ENCODE results near the gene SCN1A.
"Not testable (repeated sequence)": the region's sequence is repeated elsewhere in the genome, so short reads cannot be mapped to it uniquely, and the experiment has no call there.

Gene SCN1A

GRCh38 chr2:165990846-165991245 lies 137.0 kb downstream of the SCN1A start:
- ChIA-PET POLR2A (ENCODE audit: low non-redundant PET) (no interaction called here), CTCF (no interaction called here)
- no peak for DNase-seq (ENCODE audit: low spot score)
- H3K27ac ChIP-seq, result no peak overlapping the region
- no peak for TF ChIP-seq CTCF (conservative IDR thresholded peaks at IDR 0.05; ENCODE audit: low read depth)

GRCh38 chr2:165989851-165990250 lies 138.0 kb downstream of the SCN1A start:
- CTCF ChIA-PET, result no interaction called here

GRCh38 chr2:165985120-165985519 lies 142.7 kb downstream of the SCN1A start:
- no peak for DNase-seq (ENCODE audit: low spot score)
- no peak for TF ChIP-seq CTCF (conservative IDR thresholded peaks at IDR 0.05; ENCODE audit: low read depth)
- ChIA-PET CTCF (no interaction called here), POLR2A (ENCODE audit: low non-redundant PET) (no interaction called here)
- no peak overlapping the region for H3K27ac ChIP-seq

More at GRCh38 chr2:165989851-165990250, 138.0 kb downstream of the SCN1A start:
- no peak for DNase-seq (ENCODE audit: low spot score)
- no peak overlapping the region for H3K27ac ChIP-seq
- no peak for TF ChIP-seq CTCF (conservative IDR thresholded peaks at IDR 0.05; ENCODE audit: low read depth)
- POLR2A ChIA-PET (ENCODE audit: low non-redundant PET), result no interaction called here

GRCh38 chr2:165972161-165972560 lies 155.7 kb downstream of the SCN1A start:
- DNase-seq (ENCODE audit: low spot score); H3K27ac ChIP-seq; POLR2A ChIA-PET (ENCODE audit: low non-redundant PET); CTCF ChIA-PET: not testable (repeated sequence)

- H3K27ac ChIP-seq, result no peak overlapping the region
- no peak for TF ChIP-seq CTCF (conservative IDR thresholded peaks at IDR 0.05; ENCODE audit: low read depth)
- no peak for DNase-seq (ENCODE audit: low spot score)
- ChIA-PET CTCF (interaction anchor here (1.0 kb wide), 1 partner anchor 17 kb away, joined by 3 read pairs; the partner anchor contains the start of gene TTC21B), POLR2A (ENCODE audit: low non-redundant PET) (no interaction called here)
Observed at GRCh38 chr2:165970663-165971062, 157.2 kb downstream of the SCN1A start.

GRCh38 chr2:165969227-165969626 lies 158.6 kb downstream of the SCN1A start:
- no peak for DNase-seq (ENCODE audit: low spot score)
- TF ChIP-seq CTCF (conservative IDR thresholded peaks at IDR 0.05; ENCODE audit: low read depth), result no peak
- no peak overlapping the region for H3K27ac ChIP-seq
- CTCF ChIA-PET, result no interaction called here
- POLR2A ChIA-PET (ENCODE audit: low non-redundant PET), result no interaction called here

GRCh38 chr2:165967746-165968145 lies 160.1 kb downstream of the SCN1A start:
- CTCF ChIA-PET, result no interaction called here
- POLR2A ChIA-PET (ENCODE audit: low non-redundant PET), result no interaction called here
- H3K27ac ChIP-seq, result no peak overlapping the region
- no peak for DNase-seq (ENCODE audit: low spot score)
- no peak for TF ChIP-seq CTCF (conservative IDR thresholded peaks at IDR 0.05; ENCODE audit: low read depth)
